Measurements from ENCODE around the gene ARHGAP24. TPM values are rescaled to one million over a fixed set of nuclear protein-coding genes. Genes with fewer than 3 reads are reported as not detected.

ARHGAP24 gene
- total and polyA plus RNA-seq, 10 of the 15 experiments (the other 5 are each of a cell fraction or from before 2014, with no cell fraction given), result 0.10 to 4.2 (median 0.52) TPM

DNA sequence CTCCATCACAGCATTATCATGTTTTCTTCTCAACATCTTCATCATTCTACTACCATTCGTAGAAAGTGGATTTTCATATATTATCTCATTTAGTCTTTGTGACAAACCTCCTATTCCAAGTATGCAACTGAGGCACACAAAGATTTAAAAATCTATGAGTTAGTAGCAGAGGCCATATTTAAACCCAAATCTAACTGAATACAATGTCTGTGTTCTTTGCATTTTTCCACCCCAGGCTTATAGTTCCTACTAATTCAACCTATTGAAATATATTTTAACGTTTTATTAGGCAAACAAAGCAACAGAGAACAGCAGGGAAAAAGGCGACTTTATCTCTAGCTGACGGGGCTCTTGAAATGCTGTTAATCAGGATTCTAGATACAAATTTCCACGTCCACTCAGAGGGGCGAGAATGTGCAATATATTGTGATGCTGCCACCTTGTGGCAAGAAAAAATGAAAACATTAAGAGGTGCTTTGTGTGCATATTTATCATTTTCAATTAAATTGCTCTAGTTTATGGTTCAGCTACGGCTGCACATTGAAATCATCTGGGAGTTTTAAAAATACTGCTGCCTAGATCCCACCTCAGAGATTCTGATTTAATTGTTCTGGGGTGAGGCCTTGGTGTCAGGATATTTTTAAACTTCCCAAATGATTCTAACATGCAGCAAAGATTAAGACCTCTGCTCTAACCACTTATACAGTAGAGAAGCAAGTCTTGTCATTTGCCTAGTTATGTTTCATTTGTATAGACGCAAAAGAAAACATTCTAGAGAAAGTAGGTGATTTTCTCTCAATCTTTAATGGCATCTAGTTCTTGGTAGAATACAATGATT is 569.0 kb downstream of the ARHGAP24 start (continued):
- TF ChIP-seq, protein P1, sequence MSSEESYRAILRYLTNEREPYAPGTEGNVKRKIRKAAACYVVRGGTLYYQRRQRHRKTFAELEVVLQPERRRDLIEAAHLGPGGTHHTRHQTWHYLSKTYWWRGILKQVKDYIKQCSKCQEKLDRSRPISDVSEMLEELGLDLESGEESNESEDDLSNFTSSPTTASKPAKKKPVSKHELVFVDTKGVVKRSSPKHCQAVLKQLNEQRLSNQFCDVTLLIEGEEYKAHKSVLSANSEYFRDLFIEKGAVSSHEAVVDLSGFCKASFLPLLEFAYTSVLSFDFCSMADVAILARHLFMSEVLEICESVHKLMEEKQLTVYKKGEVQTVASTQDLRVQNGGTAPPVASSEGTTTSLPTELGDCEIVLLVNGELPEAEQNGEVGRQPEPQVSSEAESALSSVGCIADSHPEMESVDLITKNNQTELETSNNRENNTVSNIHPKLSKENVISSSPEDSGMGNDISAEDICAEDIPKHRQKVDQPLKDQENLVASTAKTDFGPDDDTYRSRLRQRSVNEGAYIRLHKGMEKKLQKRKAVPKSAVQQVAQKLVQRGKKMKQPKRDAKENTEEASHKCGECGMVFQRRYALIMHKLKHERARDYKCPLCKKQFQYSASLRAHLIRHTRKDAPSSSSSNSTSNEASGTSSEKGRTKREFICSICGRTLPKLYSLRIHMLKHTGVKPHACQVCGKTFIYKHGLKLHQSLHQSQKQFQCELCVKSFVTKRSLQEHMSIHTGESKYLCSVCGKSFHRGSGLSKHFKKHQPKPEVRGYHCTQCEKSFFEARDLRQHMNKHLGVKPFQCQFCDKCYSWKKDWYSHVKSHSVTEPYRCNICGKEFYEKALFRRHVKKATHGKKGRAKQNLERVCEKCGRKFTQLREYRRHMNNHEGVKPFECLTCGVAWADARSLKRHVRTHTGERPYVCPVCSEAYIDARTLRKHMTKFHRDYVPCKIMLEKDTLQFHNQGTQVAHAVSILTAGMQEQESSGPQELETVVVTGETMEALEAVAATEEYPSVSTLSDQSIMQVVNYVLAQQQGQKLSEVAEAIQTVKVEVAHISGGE (CRISPR knock-in tag; IDR thresholded peaks at IDR 0.05), result no peak
- TF ChIP-seq CHD4 (IDR thresholded peaks at IDR 0.05), result no peak
- TF ChIP-seq NFIC (IDR thresholded peaks at IDR 0.05; ENCODE audit: low read depth, low read length), result no peak
- peak; percentile 63 for TF ChIP-seq SMC3 (IDR thresholded peaks at IDR 0.05; ENCODE audit: borderline replicate concordance, low read length)
- TF ChIP-seq PAX8 (IDR thresholded peaks at IDR 0.05), result no peak
- no peak for TF ChIP-seq IKZF1 (conservative IDR thresholded peaks at IDR 0.05)
- no peak for TF ChIP-seq CHD1 (IDR thresholded peaks at IDR 0.05; ENCODE audit: low read depth, low read length)
- TF ChIP-seq BRCA1 (IDR thresholded peaks at IDR 0.05; ENCODE audit: low read depth, low read length), result no peak

- intact Hi-C loops (cut with micrococcal nuclease; ENCODE audit: unreplicated experiment), result loop anchor here (2.0 to 10.0 kb wide), 6 partner anchors 77 to 960 kb away; partner anchors contain the start of gene C4orf36
- no peaks in the 10 kb centered on the region for H3K79me2 ChIP-seq (ENCODE audit: control insufficient read depth, insufficient read depth, low read length)
- H3K27ac ChIP-seq (ENCODE audit: control insufficient read depth, insufficient read depth), result no peak overlapping the region
- 37% methylated on average over 3 of the region's 3 CpGs for WGBS (ENCODE audit: insufficient coverage, insufficient replicate concordance, low lambda C conversion rate, missing lambda C conversion rate)
- H3K36me3 ChIP-seq (ENCODE audit: control insufficient read depth in 2 of 2, insufficient read depth in 2 of 2, low read length in 1 of 2), result no peaks in the 10 kb centered on the region; a peak in 1 of 4 replicates
- POLR2A ChIA-PET, result no interaction called here
- ATAC-seq (no peak), DNase-seq (ENCODE audit: low read depth, low spot score) (no peak), FAIRE-seq (no peak)
- H4K20me1 ChIP-seq (ENCODE audit: control insufficient read depth, insufficient read depth), result no peaks in the 10 kb centered on the region
- CTCF ChIA-PET, result interaction anchor here (0.6 to 5.1 kb wide), 11 partner anchors 12 to 960 kb away, joined by 3 to 19 read pairs (median 4); no protein-coding TSS in a partner anchor
- RAD21 ChIA-PET (ENCODE audit: unreplicated experiment), result interaction anchor here (0.9 kb wide), 1 partner anchor 75 kb away, joined by 4 read pairs; no protein-coding TSS in a partner anchor
- BruUV-seq (replicated peaks), result no TSS peak
- in situ Hi-C loops (cut with MboI), result no loop called here
- no peak overlapping the region for H3K9ac ChIP-seq (ENCODE audit: control insufficient read depth, insufficient read depth, low read length)
- SMC1A ChIA-PET (ENCODE audit: uncharacterized antibody, unreplicated experiment), result interaction anchor here (0.8 to 2.0 kb wide), 3 partner anchors 9 to 899 kb away, joined by 3 to 6 read pairs (median 4); no protein-coding TSS in a partner anchor
- no peaks in the 10 kb centered on the region for H3K9me3 ChIP-seq (replicated peaks; ENCODE audit: control insufficient read depth, insufficient read depth, low read length)
- H3K4me2 ChIP-seq (ENCODE audit: control insufficient read depth, insufficient read depth), result no peak overlapping the region
- no peak overlapping the region for H3K4me3 ChIP-seq
- no peaks in the 10 kb centered on the region for H3K4me1 ChIP-seq (ENCODE audit: control insufficient read depth, insufficient read depth, low read length)
- H3K27me3 ChIP-seq (replicated peaks in 1 of 2; ENCODE audit: control insufficient read depth in 2 of 2, insufficient read depth in 2 of 2, low read length in 1 of 2), result no peaks in the 10 kb centered on the region
- no peak overlapping the region for H2AFZ ChIP-seq (ENCODE audit: control insufficient read depth, low read depth, low read length)
- TF ChIP-seq RUNX3 (IDR thresholded peaks at IDR 0.05; ENCODE audit: low read length) (no peak), ESRRA (IDR thresholded peaks at IDR 0.05; ENCODE audit: low read length) (no peak), ZNF217 (IDR thresholded peaks at IDR 0.05) (no peak), NR2C1 (IDR thresholded peaks at IDR 0.05) (no peak), USF2 (IDR thresholded peaks at IDR 0.05; ENCODE audit: borderline replicate concordance, low read depth, low read length) (no peak), ASH2L (IDR thresholded peaks at IDR 0.05; ENCODE audit: borderline replicate concordance, low read depth) (no peak), BHLHE40 (IDR thresholded peaks at IDR 0.05; ENCODE audit: borderline replicate concordance in 1 of 2, low read depth in 2 of 2, low read length in 1 of 2) (no peak), SUPT20H (IDR thresholded peaks at IDR 0.05; ENCODE audit: borderline replicate concordance, control insufficient read depth, low read depth, low read length) (no peak), RAD21 (IDR thresholded peaks at IDR 0.05; ENCODE audit: insufficient read depth, low read depth, low read length) (no peak)
- TF ChIP-seq, protein P2, sequence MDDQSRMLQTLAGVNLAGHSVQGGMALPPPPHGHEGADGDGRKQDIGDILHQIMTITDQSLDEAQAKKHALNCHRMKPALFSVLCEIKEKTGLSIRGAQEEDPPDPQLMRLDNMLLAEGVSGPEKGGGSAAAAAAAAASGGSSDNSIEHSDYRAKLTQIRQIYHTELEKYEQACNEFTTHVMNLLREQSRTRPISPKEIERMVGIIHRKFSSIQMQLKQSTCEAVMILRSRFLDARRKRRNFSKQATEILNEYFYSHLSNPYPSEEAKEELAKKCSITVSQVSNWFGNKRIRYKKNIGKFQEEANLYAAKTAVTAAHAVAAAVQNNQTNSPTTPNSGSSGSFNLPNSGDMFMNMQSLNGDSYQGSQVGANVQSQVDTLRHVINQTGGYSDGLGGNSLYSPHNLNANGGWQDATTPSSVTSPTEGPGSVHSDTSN (IDR thresholded peaks at IDR 0.05; ENCODE audit: insufficient replicate concordance, low read depth, low read length), result no peak
Observed at GRCh38 chr4:86044593-86044985, 569.6 kb downstream of the ARHGAP24 start.
